ENCODE results near the gene EDEM2. TPM values are rescaled to one million over a fixed set of nuclear protein-coding genes. Genes with fewer than 3 reads are reported as not detected.
"Not testable (repeated sequence)": the region's sequence is repeated elsewhere in the genome, so short reads cannot be mapped to it uniquely, and the experiment has no call there.

Gene EDEM2
- total and polyA plus RNA-seq, 8 donors = 17.6 to 48.7 (median 20.8) TPM

GRCh38 chr20:35077341-35077740, 69.8 kb downstream of the EDEM2 start:
- H3K27me3 ChIP-seq = no peaks in the 10 kb centered on the region
- DNase-seq = no peak
- peaks cover 0 to 26% of the 10 kb centered on the region in 2 donors for H3K36me3 ChIP-seq
- H3K27ac ChIP-seq = no peak overlapping the region
- ATAC-seq = peak; percentile 66
- peaks cover 8 to 21% of the 10 kb centered on the region in 2 donors for H3K4me1 ChIP-seq
- TF ChIP-seq, protein P1, sequence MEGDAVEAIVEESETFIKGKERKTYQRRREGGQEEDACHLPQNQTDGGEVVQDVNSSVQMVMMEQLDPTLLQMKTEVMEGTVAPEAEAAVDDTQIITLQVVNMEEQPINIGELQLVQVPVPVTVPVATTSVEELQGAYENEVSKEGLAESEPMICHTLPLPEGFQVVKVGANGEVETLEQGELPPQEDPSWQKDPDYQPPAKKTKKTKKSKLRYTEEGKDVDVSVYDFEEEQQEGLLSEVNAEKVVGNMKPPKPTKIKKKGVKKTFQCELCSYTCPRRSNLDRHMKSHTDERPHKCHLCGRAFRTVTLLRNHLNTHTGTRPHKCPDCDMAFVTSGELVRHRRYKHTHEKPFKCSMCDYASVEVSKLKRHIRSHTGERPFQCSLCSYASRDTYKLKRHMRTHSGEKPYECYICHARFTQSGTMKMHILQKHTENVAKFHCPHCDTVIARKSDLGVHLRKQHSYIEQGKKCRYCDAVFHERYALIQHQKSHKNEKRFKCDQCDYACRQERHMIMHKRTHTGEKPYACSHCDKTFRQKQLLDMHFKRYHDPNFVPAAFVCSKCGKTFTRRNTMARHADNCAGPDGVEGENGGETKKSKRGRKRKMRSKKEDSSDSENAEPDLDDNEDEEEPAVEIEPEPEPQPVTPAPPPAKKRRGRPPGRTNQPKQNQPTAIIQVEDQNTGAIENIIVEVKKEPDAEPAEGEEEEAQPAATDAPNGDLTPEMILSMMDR (IDR thresholded peaks at IDR 0.05) = no peak
- intact Hi-C loops (cut with DNase I) = no loop called here
- H3K9me3 ChIP-seq = no peaks in the 10 kb centered on the region
- H3K4me3 ChIP-seq = no peak overlapping the region

DNA sequence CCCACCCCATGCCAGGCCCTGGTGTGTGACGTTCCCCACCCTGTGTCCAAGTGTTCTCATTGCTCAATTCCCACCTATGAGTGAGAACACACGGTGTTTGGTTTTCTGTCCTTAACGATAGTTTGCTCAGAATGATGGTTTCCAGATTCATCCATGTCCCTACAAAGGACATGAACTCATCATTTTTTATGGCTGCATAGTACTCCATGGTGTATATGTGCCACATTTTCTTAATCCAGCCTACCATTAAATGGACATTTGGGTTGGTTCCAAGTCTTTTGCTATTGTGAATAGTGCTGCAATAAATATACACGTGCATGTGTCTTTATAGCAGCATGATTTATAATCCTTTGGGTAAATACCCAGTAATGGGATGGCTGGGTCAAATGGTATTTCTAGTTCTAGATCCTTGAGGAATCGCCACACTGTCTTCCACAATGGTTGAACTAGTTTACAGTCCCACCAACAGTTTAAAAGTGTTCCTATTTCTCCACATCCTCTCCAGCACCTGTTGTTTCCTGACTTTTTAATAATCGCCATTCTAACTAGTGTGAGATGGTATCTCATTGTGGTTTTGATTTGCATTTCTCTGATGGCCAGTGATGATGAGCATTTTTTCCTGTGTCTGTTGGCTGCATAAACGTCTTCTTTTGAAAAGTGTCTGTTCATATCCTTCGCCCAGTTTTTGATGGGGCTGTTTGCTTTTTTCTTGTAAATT, 75.5 kb downstream of the EDEM2 start:
- H3K36me3 ChIP-seq = peaks cover 0 to 37% of the 10 kb centered on the region in 2 donors
- intact Hi-C loops (cut with DNase I); DNase-seq; H3K9me3 ChIP-seq; ATAC-seq; H3K27me3 ChIP-seq; H3K4me3 ChIP-seq; H3K27ac ChIP-seq: not testable (repeated sequence)
- peaks cover 0 to 11% of the 10 kb centered on the region in 2 donors for H3K4me1 ChIP-seq

DNA sequence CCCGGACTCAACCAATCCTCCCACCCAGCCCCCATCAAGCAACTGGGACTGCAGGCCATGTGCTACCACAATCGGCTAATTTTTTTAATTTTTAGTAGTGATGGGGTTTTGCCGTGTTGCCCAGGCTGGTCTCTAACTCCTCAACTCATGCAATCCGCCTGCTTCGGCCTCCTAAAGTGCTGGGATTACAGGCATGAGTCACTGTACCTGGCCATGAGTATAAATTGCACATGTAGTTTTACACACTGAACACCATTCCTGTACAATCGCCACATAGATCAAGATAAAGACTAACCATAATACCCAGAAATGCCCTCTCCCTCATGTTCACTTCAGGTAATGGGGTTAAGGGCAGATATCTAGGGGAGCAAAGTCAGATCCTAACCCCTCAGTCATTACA, 80.9 kb downstream of the EDEM2 start:
- TF ChIP-seq, protein P1 (IDR thresholded peaks at IDR 0.05) = no peak
- Histone ChIP-seq H3K9me3 (no peaks in the 10 kb centered on the region), H3K4me1 (peaks cover 0 to 36% of the 10 kb centered on the region in 2 donors), H3K27me3 (no peaks in the 10 kb centered on the region), H3K27ac (no peak overlapping the region), H3K36me3 (peaks cover 0 to 44% of the 10 kb centered on the region in 2 donors), H3K4me3 (no peak overlapping the region)
- DNase-seq (no peak), ATAC-seq (no peak)
- intact Hi-C loops (cut with DNase I) = no loop called here

Other genes with a start within 250 kb of the EDEM2 start
- gene GSS, start 191.5 kb downstream of the EDEM2 start, total RNA-seq = 10 to 100 TPM; 41.6 to 49.4 TPM
- gene GSS, start 191.5 kb downstream of the EDEM2 start, polyA plus RNA-seq (ENCODE audit: insufficient read length in 6 of 6) = 10 to 100 TPM; 37.8 to 50.3 (median 41.0) TPM
- gene MYH7B, start 191.5 kb downstream of the EDEM2 start, total RNA-seq = under 1 TPM; 0.34 to 0.41 TPM
- 1 to 10 TPM; 1.6 to 2.7 (median 2.1) TPM for gene MYH7B, start 191.5 kb downstream of the EDEM2 start, polyA plus RNA-seq (ENCODE audit: insufficient read length in 6 of 6)
- gene TRPC4AP, start 54.5 kb downstream of the EDEM2 start, total RNA-seq = 10 to 100 TPM; 67.9 to 70.8 TPM
- gene TRPC4AP, start 54.5 kb downstream of the EDEM2 start, polyA plus RNA-seq (ENCODE audit: insufficient read length in 6 of 6) = 10 to 100 TPM; 57.8 to 68.7 (median 66.1) TPM
- gene PROCR, start 24.7 kb upstream of the EDEM2 start, total RNA-seq = 10 to 100 TPM; 21.7 to 25.6 TPM
- gene PROCR, start 24.7 kb upstream of the EDEM2 start, polyA plus RNA-seq (ENCODE audit: insufficient read length in 6 of 6) = 10 to 100 TPM; 29.1 to 63.4 (median 35.9) TPM
- gene MMP24, start 79.4 kb upstream of the EDEM2 start, total RNA-seq = 10 to 100 TPM in 1 of 2 donors, 1 to 10 TPM in 1; 7.3 to 24.9 TPM
- gene MMP24, start 79.4 kb upstream of the EDEM2 start, polyA plus RNA-seq (ENCODE audit: insufficient read length in 6 of 6) = 1 to 10 TPM; 1.3 to 2.6 (median 1.8) TPM
- gene MMP24OS, start 130.8 kb upstream of the EDEM2 start, total RNA-seq = 100 to 1,000 TPM in 1 of 2 donors, 10 to 100 TPM in 1; 75.7 to 109 TPM
- gene MMP24OS, start 130.8 kb upstream of the EDEM2 start, polyA plus RNA-seq (ENCODE audit: insufficient read length in 6 of 6) = 10 to 100 TPM; 31.9 to 45.8 (median 38.3) TPM
- gene EIF6, start 137.4 kb upstream of the EDEM2 start, total RNA-seq = 100 to 1,000 TPM in 1 of 2 donors, 10 to 100 TPM in 1; 96.9 to 110 TPM
- gene EIF6, start 137.4 kb upstream of the EDEM2 start, polyA plus RNA-seq (ENCODE audit: insufficient read length in 6 of 6) = 100 to 1,000 TPM in 5 of 6 donors, 10 to 100 TPM in 1; 95.6 to 111 (median 107) TPM
- gene FAM83C, start 145.1 kb upstream of the EDEM2 start, total RNA-seq = not detected
- not detected for gene FAM83C, start 145.1 kb upstream of the EDEM2 start, polyA plus RNA-seq (ENCODE audit: insufficient read length in 6 of 6)